OCI-LY3 (cell line): Measurements from ENCODE around the gene SERPINE1.
A peak's percentile ranks its signal among the peaks of the same experiment; 100 is the strongest.

Experiments
- H2AFZ ChIP-seq: fragments of 200-600, 300-600 bp; shearing (Covaris generic); 2 replicates; pipeline ENCODE4 v1.6.0; 2014; ENCODE audit warnings: antibody characterized with exemption, low read depth, low read length
- H3K27ac ChIP-seq: fragments of 200-600, 300-600 bp; sonication (generic); 2 replicates; pipeline ENCODE4 v1.5.1; 2014; ENCODE audit warnings: mild to moderate bottlenecking, low read length, moderate library complexity, mixed read lengths
- H3K27me3 ChIP-seq: fragments of 200-600, 300-600 bp; sonication (generic); 2 replicates; pipeline ENCODE4 v1.6.1; 2014; ENCODE audit warnings: low read depth, low read length, mixed read lengths
- H3K36me3 ChIP-seq: fragments of 200-600, 300-600 bp; sonication (generic); replicated peaks from 2 replicates; pipeline ENCODE3; 2014; ENCODE audit warnings: low read depth, low read length, mixed read lengths
- H3K4me1 ChIP-seq: fragments of 300-600, 200-600 bp; sonication (generic); 2 replicates; pipeline ENCODE4 v1.6.1; 2014; ENCODE audit warnings: low read length, mixed read lengths
- H3K4me2 ChIP-seq: fragments of 200-600, 300-600 bp; sonication (generic); 2 replicates; pipeline ENCODE4 v1.6.1; 2014; ENCODE audit warnings: low read length, mixed read lengths
- H3K4me3 ChIP-seq: fragments of 300-600, 200-600 bp; sonication (generic); 2 replicates; pipeline ENCODE4 v1.5.1; 2014; ENCODE audit warnings: antibody characterized with exemption, mild to moderate bottlenecking, low read length, moderate library complexity
- H3K79me2 ChIP-seq: fragments of 300-600, 200-600 bp; shearing (Covaris generic); 2 replicates; pipeline ENCODE4 v1.6.1; 2014; ENCODE audit warnings: mild to moderate bottlenecking, low read length, mixed read lengths
- H3K9ac ChIP-seq: fragments of 300-600, 200-600 bp; shearing (Covaris generic); 2 replicates; pipeline ENCODE4 v1.6.0; 2014; ENCODE audit warnings: mild to moderate bottlenecking, low read length, moderate library complexity
- H3K9me3 ChIP-seq: fragments of 200-600, 300-600 bp; shearing (Covaris generic); 2 replicates; pipeline ENCODE4 v1.6.1; 2014; ENCODE audit warnings: low read length, mixed read lengths; ENCODE audit not compliant: insufficient read depth
- H4K20me1 ChIP-seq: fragments of 200-600, 300-600 bp; sonication (generic); 2 replicates; pipeline ENCODE4 v1.6.1; 2016; ENCODE audit warnings: low read length, mixed read lengths; ENCODE audit not compliant: insufficient read depth
- CTCF ChIP-seq: fragments of 200-600, 300-600 bp; sonication (generic); IDR thresholded peaks from 2 replicates; pipeline ENCODE4 v1.5.1; 2014; ENCODE audit warnings: antibody characterized with exemption, low read length, low read depth
- EZH2phosphoT487 ChIP-seq: fragments of 200-600 bp; shearing (Covaris generic); IDR thresholded peaks from 2 replicates; pipeline ENCODE4 v1.6.1; 2018; ENCODE audit warnings: antibody characterized with exemption, mixed run types, low read depth

The SERPINE1 gene

GRCh38 chr7:101134399-101134980 is 7.6 kb downstream of the SERPINE1 start:
- Histone ChIP-seq H3K4me3 (peak overlapping the region; percentile 9; the same call in 1 of the 2 replicates), H3K27me3 (peaks cover 9% of the 10 kb centered on the region; the same call in 1 of the 2 replicates), H4K20me1 (no peaks in the 10 kb centered on the region), H3K79me2 (no peaks in the 10 kb centered on the region), H2AFZ (no peak overlapping the region), H3K27ac (no peak overlapping the region), H3K9ac (no peak overlapping the region), H3K36me3 (no peaks in the 10 kb centered on the region), H3K4me1 (peaks cover 17% of the 10 kb centered on the region), H3K4me2 (peak overlapping the region; percentile 42), H3K9me3 (no peaks in the 10 kb centered on the region)
- TF ChIP-seq CTCF (no peak), EZH2phosphoT487 (no peak)

DNA sequence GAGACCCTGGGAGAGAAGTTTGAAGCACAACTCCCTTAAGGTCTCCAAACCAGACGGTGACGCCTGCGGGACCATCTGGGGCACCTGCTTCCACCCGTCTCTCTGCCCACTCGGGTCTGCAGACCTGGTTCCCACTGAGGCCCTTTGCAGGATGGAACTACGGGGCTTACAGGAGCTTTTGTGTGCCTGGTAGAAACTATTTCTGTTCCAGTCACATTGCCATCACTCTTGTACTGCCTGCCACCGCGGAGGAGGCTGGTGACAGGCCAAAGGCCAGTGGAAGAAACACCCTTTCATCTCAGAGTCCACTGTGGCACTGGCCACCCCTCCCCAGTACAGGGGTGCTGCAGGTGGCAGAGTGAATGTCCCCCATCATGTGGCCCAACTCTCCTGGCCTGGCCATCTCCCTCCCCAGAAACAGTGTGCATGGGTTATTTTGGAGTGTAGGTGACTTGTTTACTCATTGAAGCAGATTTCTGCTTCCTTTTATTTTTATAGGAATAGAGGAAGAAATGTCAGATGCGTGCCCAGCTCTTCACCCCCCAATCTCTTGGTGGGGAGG is 10.8 kb downstream of the SERPINE1 start:
- Histone ChIP-seq H3K36me3 (no peaks in the 10 kb centered on the region), H3K9me3 (no peaks in the 10 kb centered on the region), H3K9ac (peak overlapping the region; percentile 67), H3K4me2 (peak overlapping the region; percentile 81), H3K4me1 (peaks cover 25% of the 10 kb centered on the region), H3K4me3 (peak overlapping the region; percentile 78), H3K79me2 (no peaks in the 10 kb centered on the region), H3K27ac (peak overlapping the region; percentile 62; the same call in 1 of the 2 replicates), H3K27me3 (peaks cover 9% of the 10 kb centered on the region; the same call in 1 of the 2 replicates), H2AFZ (peak overlapping the region; percentile 77), H4K20me1 (no peaks in the 10 kb centered on the region)
- TF ChIP-seq EZH2phosphoT487 (no peak), CTCF (no peak)

DNA sequence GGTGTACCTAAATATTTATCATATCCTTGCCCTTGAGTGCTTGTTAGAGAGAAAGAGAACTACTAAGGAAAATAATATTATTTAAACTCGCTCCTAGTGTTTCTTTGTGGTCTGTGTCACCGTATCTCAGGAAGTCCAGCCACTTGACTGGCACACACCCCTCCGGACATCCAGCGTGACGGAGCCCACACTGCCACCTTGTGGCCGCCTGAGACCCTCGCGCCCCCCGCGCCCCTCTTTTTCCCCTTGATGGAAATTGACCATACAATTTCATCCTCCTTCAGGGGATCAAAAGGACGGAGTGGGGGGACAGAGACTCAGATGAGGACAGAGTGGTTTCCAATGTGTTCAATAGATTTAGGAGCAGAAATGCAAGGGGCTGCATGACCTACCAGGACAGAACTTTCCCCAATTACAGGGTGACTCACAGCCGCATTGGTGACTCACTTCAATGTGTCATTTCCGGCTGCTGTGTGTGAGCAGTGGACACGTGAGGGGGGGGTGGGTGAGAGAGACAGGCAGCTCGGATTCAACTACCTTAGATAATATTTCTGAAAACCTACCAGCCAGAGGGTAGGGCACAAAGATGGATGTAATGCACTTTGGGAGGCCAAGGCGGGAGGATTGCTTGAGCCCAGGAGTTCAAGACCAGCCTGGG is 11.4 kb downstream of the SERPINE1 start:
- Histone ChIP-seq H3K36me3 (no peaks in the 10 kb centered on the region), H4K20me1 (no peaks in the 10 kb centered on the region), H3K27ac (peak overlapping the region; percentile 62), H3K27me3 (peaks cover 9% of the 10 kb centered on the region; the same call in 1 of the 2 replicates), H3K4me2 (peak overlapping the region; percentile 81), H3K4me3 (peak overlapping the region; percentile 78), H3K9me3 (no peaks in the 10 kb centered on the region), H3K9ac (peak overlapping the region; percentile 67), H3K4me1 (peaks cover 25% of the 10 kb centered on the region), H3K79me2 (no peaks in the 10 kb centered on the region), H2AFZ (peak overlapping the region; percentile 77)
- TF ChIP-seq CTCF (peak; percentile 95), EZH2phosphoT487 (no peak)

GRCh38 chr7:101140339-101140699 is 13.4 kb downstream of the SERPINE1 start:
- Histone ChIP-seq H3K27me3 (peaks cover 9% of the 10 kb centered on the region; the same call in 1 of the 2 replicates), H2AFZ (peak overlapping the region; percentile 75), H3K4me2 (peak overlapping the region; percentile 20; the same call in 1 of the 2 replicates), H4K20me1 (no peaks in the 10 kb centered on the region), H3K27ac (no peak overlapping the region), H3K36me3 (no peaks in the 10 kb centered on the region), H3K9me3 (no peaks in the 10 kb centered on the region), H3K4me1 (peaks cover 14% of the 10 kb centered on the region), H3K4me3 (no peak overlapping the region), H3K9ac (no peak overlapping the region), H3K79me2 (no peaks in the 10 kb centered on the region)
- TF ChIP-seq EZH2phosphoT487: no peak
- TF ChIP-seq CTCF: no peak
